H1 (cell line): ENCODE measurements around the gene CELF2. TPM values are rescaled to one million over a fixed set of nuclear protein-coding genes. Genes with fewer than 3 reads are reported as not detected.

Source experiments
- CTCF ChIA-PET: fragments of 300-600 bp; sonication (Branson Sonifier 250); formaldehyde crosslinking; loops from one replicate; lab custom pipeline; 2021; ENCODE audit not compliant: partially characterized antibody; lab: Charles Lee
- POLR2A ChIA-PET: fragments of 300-600 bp; sonication (Branson Sonifier 250); formaldehyde crosslinking; loops from one replicate; lab custom pipeline; 2021; ENCODE audit warnings: inconsistent platforms; ENCODE audit not compliant: partially characterized antibody; lab: Charles Lee
- DNase-seq, 2 experiments: peaks; one replicate each; pipeline versions ENCODE4 v3.0.0 to v3.0.0-alpha.2; 2010 to 2022; ENCODE audit warnings: low spot score in 2 of 2, low read depth in 1 of 2, mixed read lengths in 1 of 2
- FAIRE-seq: peaks from 2 replicates; lab custom pipeline; 2011; peaks lifted over from hg19 to GRCh38; lab: Jason Lieb, UNC
- H2AFZ ChIP-seq: 2 replicates; pipeline ENCODE4 v1.8.1; 2012; ENCODE audit warnings: low read length, inconsistent platforms
- H2AK5ac ChIP-seq: 2 replicates; pipeline ENCODE4 v1.6.1; 2013; ENCODE audit warnings: low read depth, low read length
- H2BK120ac ChIP-seq: replicated peaks from 2 replicates; pipeline ENCODE3; 2013; ENCODE audit warnings: low read depth, low read length, inconsistent platforms
- H2BK12ac ChIP-seq: 2 replicates; pipeline ENCODE4 v1.6.1; 2013; ENCODE audit warnings: low read depth, low read length
- H2BK15ac ChIP-seq: 2 replicates; pipeline ENCODE4 v1.6.1; 2013; ENCODE audit warnings: low read length
- H2BK20ac ChIP-seq: 2 replicates; pipeline ENCODE4 v1.6.1; 2013; ENCODE audit warnings: low read length
- H2BK5ac ChIP-seq: 2 replicates; pipeline ENCODE4 v1.6.1; 2013; ENCODE audit warnings: low read depth, low read length
- H3K14ac ChIP-seq: 2 replicates; pipeline ENCODE4 v1.6.1; 2013; ENCODE audit warnings: inconsistent platforms; ENCODE audit not compliant: insufficient read length
- H3K18ac ChIP-seq: 2 replicates; pipeline ENCODE4 v1.6.1; 2013; ENCODE audit warnings: low read length; ENCODE audit errors: extremely low read depth
- H3K23ac ChIP-seq: 2 replicates; pipeline ENCODE4 v1.6.1; 2013; ENCODE audit warnings: inconsistent platforms; ENCODE audit not compliant: insufficient read length
- H3K23me2 ChIP-seq: 2 replicates; pipeline ENCODE4 v1.6.1; 2013; ENCODE audit warnings: low read depth, low read length
- H3K27ac ChIP-seq: 2 replicates; pipeline ENCODE4 v1.6.1; 2011; ENCODE audit warnings: low read depth, low read length, inconsistent platforms
- H3K27me3 ChIP-seq, 4 experiments: replicated peaks in 1 of 4; 1 replicate in 1 of 4; 2 replicates in 3 of 4; pipeline versions ENCODE4 v1.6.1 to v1.8.1; 2011 to 2013; ENCODE audit warnings: low read length in 3 of 4, mild to moderate bottlenecking in 3 of 4, inconsistent platforms in 2 of 4, mixed read lengths in 2 of 4, moderate library complexity in 1 of 4; ENCODE audit not compliant: control insufficient read depth in 3 of 4, insufficient read depth in 3 of 4; ENCODE audit errors: extremely low read depth in 1 of 4
- H3K36me3 ChIP-seq, 4 experiments: 2 replicates each; pipeline versions ENCODE4 v1.6.1 to v1.8.1; 2011 to 2013; ENCODE audit warnings: mild to moderate bottlenecking in 4 of 4, low read length in 3 of 4, moderate library complexity in 2 of 4, control low read depth in 1 of 4, inconsistent platforms in 1 of 4; ENCODE audit not compliant: insufficient read depth in 4 of 4, control insufficient read depth in 2 of 4
- H3K4ac ChIP-seq: replicated peaks from 2 replicates; pipeline ENCODE3; 2013; ENCODE audit warnings: low read length, low read depth, mixed read lengths, inconsistent platforms; ENCODE audit not compliant: insufficient read length
- H3K4me1 ChIP-seq, 4 experiments: replicated peaks in 1 of 4; 1 replicate in 1 of 4; 2 replicates in 3 of 4; pipeline versions ENCODE4 v1.6.1 to v1.8.1; 2011 to 2013; ENCODE audit warnings: low read length in 3 of 4, inconsistent platforms in 2 of 4, mixed read lengths in 1 of 4; ENCODE audit not compliant: insufficient read depth in 4 of 4, control insufficient read depth in 3 of 4
- H3K4me2 ChIP-seq, 2 experiments: 2 replicates each; pipeline versions ENCODE4 v1.6.1 to v1.8.1; 2011 to 2013; ENCODE audit warnings: low read depth in 2 of 2, low read length in 2 of 2, control low read depth in 1 of 2, inconsistent platforms in 1 of 2, mild to moderate bottlenecking in 1 of 2; ENCODE audit not compliant: insufficient read depth in 1 of 2
- H3K4me3 ChIP-seq, 4 experiments: fragments of 200-600, 300-600 bp in 1 of 4; sonication (generic), shearing (Covaris generic), sonication (Bioruptor Twin) in 1 of 4; 2 replicates each; pipeline versions ENCODE4 v1.5.1 to v1.8.1; 2011 to 2016; ENCODE audit warnings: low read length in 4 of 4, low read depth in 3 of 4, control low read depth in 2 of 4, inconsistent platforms in 2 of 4, mild to moderate bottlenecking in 2 of 4, mixed read lengths in 1 of 4, moderate library complexity in 1 of 4; ENCODE audit not compliant: insufficient read depth in 2 of 4; ENCODE audit errors: extremely low read depth in 1 of 4
- H3K56ac ChIP-seq: replicated peaks from 2 replicates; pipeline ENCODE3; 2013; ENCODE audit warnings: low read depth, mild to moderate bottlenecking, mixed read lengths, low read length, inconsistent platforms; ENCODE audit not compliant: insufficient read length
- H3K79me1 ChIP-seq: 2 replicates; pipeline ENCODE4 v1.6.1; 2013; ENCODE audit warnings: low read depth, low read length, control low read depth
- H3K79me2 ChIP-seq, 2 experiments: 2 replicates each; pipeline versions ENCODE4 v1.6.1 to v1.8.1; 2012 to 2013; ENCODE audit warnings: low read length in 2 of 2, mild to moderate bottlenecking in 2 of 2, inconsistent platforms in 1 of 2; ENCODE audit not compliant: insufficient read depth in 2 of 2, control insufficient read depth in 1 of 2
- H3K9ac ChIP-seq, 4 experiments: replicated peaks in 1 of 4; 1 replicate in 1 of 4; 2 replicates in 3 of 4; pipeline versions ENCODE4 v1.6.1 to v1.8.1; 2011 to 2013; ENCODE audit warnings: low read depth in 3 of 4, low read length in 3 of 4, control low read depth in 2 of 4, mild to moderate bottlenecking in 2 of 4, moderate library complexity in 2 of 4, inconsistent platforms in 1 of 4; ENCODE audit errors: extremely low read depth in 1 of 4
- H3K9me3 ChIP-seq, 2 experiments: 2 replicates each; pipeline versions ENCODE4 v1.6.1 to v1.8.1; 2012 to 2013; ENCODE audit warnings: mild to moderate bottlenecking in 2 of 2, moderate library complexity in 2 of 2, control low read depth in 1 of 2, inconsistent platforms in 1 of 2, low read depth in 1 of 2, low read length in 1 of 2, mixed read lengths in 1 of 2; ENCODE audit not compliant: insufficient read depth in 2 of 2
- H4K20me1 ChIP-seq, 2 experiments: replicated peaks in 1 of 2; 2 replicates each; pipeline versions ENCODE3 to v1.8.1; 2011 to 2013; ENCODE audit warnings: inconsistent platforms in 2 of 2, low read length in 2 of 2, mild to moderate bottlenecking in 1 of 2; ENCODE audit not compliant: insufficient read depth in 2 of 2, control insufficient read depth in 1 of 2
- H4K5ac ChIP-seq: 2 replicates; pipeline ENCODE4 v1.6.1; 2013; ENCODE audit warnings: low read length, low read depth, mixed read lengths, inconsistent platforms; ENCODE audit not compliant: insufficient read length
- H4K8ac ChIP-seq: 2 replicates; pipeline ENCODE4 v1.8.0; 2013; ENCODE audit warnings: mild to moderate bottlenecking, moderate library complexity, low read length, inconsistent platforms; ENCODE audit not compliant: insufficient read depth; ENCODE audit errors: extremely low read depth
- H4K91ac ChIP-seq: replicated peaks from 2 replicates; pipeline ENCODE3; 2013; ENCODE audit warnings: low read length, mixed read lengths, inconsistent platforms; ENCODE audit not compliant: insufficient read length
- BACH1 ChIP-seq: IDR thresholded peaks from 2 replicates; pipeline ENCODE4 v1.6.1; 2012; ENCODE audit warnings: low read length, improper control_type of control experiment
- BRCA1 ChIP-seq: IDR thresholded peaks from 2 replicates; pipeline ENCODE4 v1.6.1; 2012; ENCODE audit warnings: low read depth, low read length, improper control_type of control experiment
- KDM4A ChIP-seq: IDR thresholded peaks from one replicate; pipeline ENCODE4 v1.7.1; 2012; ENCODE audit warnings: low read depth, mild to moderate bottlenecking, moderate library complexity, low read length, inconsistent platforms; ENCODE audit not compliant: severe bottlenecking
- NANOG ChIP-seq: IDR thresholded peaks from 2 replicates; pipeline ENCODE4 v1.6.1; 2011; ENCODE audit warnings: low read length, low read depth, mild to moderate bottlenecking, inconsistent platforms; ENCODE audit not compliant: insufficient read depth, poor library complexity, severe bottlenecking
- PHF8 ChIP-seq: fragments of 200-600 bp; sonication (generic); conservative IDR thresholded peaks from 2 replicates; pipeline ENCODE4 v1.7.1; 2012; ENCODE audit warnings: low read depth, mild to moderate bottlenecking, inconsistent platforms, low read length, moderate library complexity
- POLR2A ChIP-seq, 2 experiments: IDR thresholded peaks; 1 replicate in 1 of 2; 2 replicates in 1 of 2; pipeline ENCODE4 v1.6.1; 2011; ENCODE audit warnings: low read depth in 2 of 2, low read length in 2 of 2, mild to moderate bottlenecking in 2 of 2; ENCODE audit errors: control extremely low read depth in 1 of 2
- RNF2 ChIP-seq: fragments of 200-900, 300-1000 bp; sonication (generic); IDR thresholded peaks from 2 replicates; pipeline ENCODE4 v1.7.1; 2016; ENCODE audit warnings: borderline replicate concordance, low read depth, mild to moderate bottlenecking, antibody characterized with exemption, low read length; ENCODE audit not compliant: poor library complexity, severe bottlenecking; ENCODE audit errors: missing control alignments
- SIN3A ChIP-seq, 2 experiments: IDR thresholded peaks in 1 of 2; conservative IDR thresholded peaks in 1 of 2; 2 replicates each; pipeline ENCODE4 v1.6.1; 2011 to 2012; ENCODE audit warnings: low read length in 2 of 2, improper control_type of control experiment in 1 of 2, low read depth in 1 of 2, mild to moderate bottlenecking in 1 of 2
- SIX5 ChIP-seq: IDR thresholded peaks from 2 replicates; pipeline ENCODE4 v1.6.1; 2011; ENCODE audit warnings: mild to moderate bottlenecking, low read depth, low read length
- SP1 ChIP-seq: IDR thresholded peaks from 2 replicates; pipeline ENCODE4 v1.6.1; 2011; ENCODE audit warnings: low read depth, low read length
- SP2 ChIP-seq: IDR thresholded peaks from 2 replicates; pipeline ENCODE4 v1.6.1; 2012; ENCODE audit warnings: mild to moderate bottlenecking, low read length, inconsistent platforms
- SUZ12 ChIP-seq: fragments of 200-600 bp; sonication (generic); IDR thresholded peaks from 2 replicates; pipeline ENCODE4 v1.6.1; 2012; ENCODE audit warnings: mild to moderate bottlenecking, inconsistent platforms, low read length, moderate library complexity, mixed read lengths
- WGBS, 2 experiments: shearing (Covaris generic) in 1 of 2; methylation state at CpG; one replicate each; pipeline versions ENCODE4 v1.1.6 to v1.1.7; 2013 to 2015; ENCODE audit warnings: low lambda C conversion rate in 2 of 2, mixed read lengths in 2 of 2, inconsistent platforms in 1 of 2, low coverage in 1 of 2, missing lambda C conversion rate in 1 of 2; ENCODE audit not compliant: insufficient replicate concordance in 2 of 2, insufficient coverage in 1 of 2, insufficient read length in 1 of 2; ENCODE audit errors: extremely low coverage in 1 of 2, missing lambda C conversion rate in 1 of 2; 5-methylcytosine and 5-hydroxymethylcytosine counted together
- polyA plus RNA-seq, 7 experiments: library from polyadenylated mRNA; depleted of rRNA in 3 of 7; stranded (reverse) in 5 of 7; unstranded in 2 of 7; fragments of >200 nt in 5 of 7; fragments of 200-250 nt in 2 of 7; gene quantifications; 1 replicate in 5 of 7; 2 replicates in 1 of 7; 4 replicates in 1 of 7; pipeline versions ENCODE4 v1.2.1 to v1.2.3, GENCODE V29; 2011 to 2013; ENCODE audit warnings: missing spikeins in 2 of 7, mixed read lengths in 2 of 7
- total RNA-seq: library from RNA; stranded (reverse); fragmentation: NEBNext Ultra II Directional; extraction: Animal tissue kit (Norgen Biotek cat#: 25700); gene quantifications from 2 replicates; pipeline ENCODE4 v1.2.1, GENCODE V29; 2021
- TF ChIP-seq, protein P1 (sequence below): IDR thresholded peaks from 2 replicates; pipeline ENCODE4 v1.6.1; 2012; ENCODE audit warnings: low read length, inconsistent platforms

Gene CELF2
- total and polyA plus RNA-seq, 2 of the 8 experiments (the other 6 are each of a cell fraction or from before 2014, with no cell fraction given): 18.3 to 22.7 TPM

DNA sequence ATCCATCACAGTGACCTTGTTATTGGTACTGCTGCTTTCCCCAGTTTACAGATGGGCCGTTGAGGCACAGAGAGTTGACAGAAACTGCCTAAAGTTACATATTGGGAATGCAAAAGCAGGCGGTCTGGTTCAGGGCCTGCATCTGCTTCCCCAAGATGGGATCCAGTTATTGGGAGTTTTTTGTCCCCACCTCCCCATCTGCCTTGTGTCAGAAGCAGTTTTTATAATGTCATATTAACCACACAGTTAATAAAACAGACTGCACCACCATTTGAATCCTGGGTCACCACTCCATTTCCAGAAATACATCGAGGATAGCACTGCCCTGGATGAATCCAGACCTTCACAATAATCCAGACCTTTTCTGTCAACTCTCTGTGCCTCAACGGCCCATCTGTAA lies 67.9 kb downstream of the CELF2 start:
- H3K36me3 ChIP-seq: no peaks in the 10 kb centered on the region; a peak in 1 of 8 replicates
- FAIRE-seq: no peak
- POLR2A ChIA-PET: no interaction called here
- TF ChIP-seq SUZ12 (no peak), BRCA1 (no peak), SP1 (no peak), RNF2 (no peak), BACH1 (no peak), NANOG (no peak), SP2 (no peak), POLR2A (IDR thresholded peaks at IDR 0.05; ENCODE audit: control extremely low read depth in 1 of 2, low read depth in 2 of 2, low read length in 2 of 2) (no peak), KDM4A (no peak), PHF8 (no peak), SIN3A (conservative IDR thresholded peaks at IDR 0.05 in 1 of 2, IDR thresholded peaks at IDR 0.05 in 1 of 2; ENCODE audit: low read depth in 1 of 2, low read length in 2 of 2) (no peak), SIX5 (no peak)
- TF ChIP-seq, protein P1, sequence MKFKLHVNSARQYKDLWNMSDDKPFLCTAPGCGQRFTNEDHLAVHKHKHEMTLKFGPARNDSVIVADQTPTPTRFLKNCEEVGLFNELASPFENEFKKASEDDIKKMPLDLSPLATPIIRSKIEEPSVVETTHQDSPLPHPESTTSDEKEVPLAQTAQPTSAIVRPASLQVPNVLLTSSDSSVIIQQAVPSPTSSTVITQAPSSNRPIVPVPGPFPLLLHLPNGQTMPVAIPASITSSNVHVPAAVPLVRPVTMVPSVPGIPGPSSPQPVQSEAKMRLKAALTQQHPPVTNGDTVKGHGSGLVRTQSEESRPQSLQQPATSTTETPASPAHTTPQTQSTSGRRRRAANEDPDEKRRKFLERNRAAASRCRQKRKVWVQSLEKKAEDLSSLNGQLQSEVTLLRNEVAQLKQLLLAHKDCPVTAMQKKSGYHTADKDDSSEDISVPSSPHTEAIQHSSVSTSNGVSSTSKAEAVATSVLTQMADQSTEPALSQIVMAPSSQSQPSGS: no peak

More for the DNA sequence above, 67.9 kb downstream of the CELF2 start:
- CTCF ChIA-PET: interaction anchor here (1.0 kb wide), 1 partner anchor 186 kb away, joined by 3 read pairs; no protein-coding TSS in a partner anchor
- Histone ChIP-seq H3K23ac (no peak overlapping the region), H4K91ac (no peak overlapping the region), H2BK12ac (no peak overlapping the region), H3K79me1 (peaks cover 6% of the 10 kb centered on the region; the same call in 1 of the 2 replicates), H3K27me3 (no peaks in the 10 kb centered on the region), H3K14ac (no peak overlapping the region), H3K4me3 (no peak overlapping the region), H3K27ac (no peak overlapping the region), H4K8ac (no peak overlapping the region), H3K18ac (no peak overlapping the region), H2BK5ac (no peak overlapping the region), H3K23me2 (no peaks in the 10 kb centered on the region), H2BK20ac (no peak overlapping the region), H3K9ac (no peak overlapping the region), H2AK5ac (no peak overlapping the region), H3K4me1 (no peaks in the 10 kb centered on the region), H4K5ac (no peak overlapping the region), H3K56ac (no peak overlapping the region), H2AFZ (no peak overlapping the region), H3K79me2 (no peaks in the 10 kb centered on the region), H2BK120ac (no peak overlapping the region), H2BK15ac (no peak overlapping the region), H3K4ac (no peak overlapping the region), H3K4me2 (no peak overlapping the region), H3K9me3 (no peaks in the 10 kb centered on the region), H4K20me1 (no peaks in the 10 kb centered on the region)
- DNase-seq: no peak
- WGBS, 2 experiments: 93% methylated on average over 4 of the region's 4 CpGs; no CpG with 5 or more reads in 1 of the 2 experiments
